Activated T-cell treated with anti-CD3 and anti-CD28 coated beads, Interleukin-2, amount 50 U/mL, for 4 hours (primary cell): Measurements from ENCODE around the gene OR56A4. TPM values are rescaled to one million over a fixed set of nuclear protein-coding genes. Genes with fewer than 3 reads are reported as not detected.
"Not testable (repeated sequence)": the region's sequence is repeated elsewhere in the genome, so short reads cannot be mapped to it uniquely, and the experiment has no call there.

Source experiments
- ATAC-seq, 2 donors: fragments of 200-7000 bp; cut with Tn5 transposase; one replicate each; pipeline ENCODE4 v1.10.0; 2021
- DNase-seq: peaks from one replicate; pipeline ENCODE4 v3.0.0-alpha.2; 2020
- H3K27me3 Mint-ChIP-seq: one replicate; pipeline ENCODE4 v1.8.0; 2021; ENCODE audit warnings: low read depth, mixed read lengths
- H3K36me3 Mint-ChIP-seq: one replicate; pipeline ENCODE4 v1.8.0; 2022; ENCODE audit warnings: mixed read lengths; ENCODE audit not compliant: insufficient read depth
- H3K4me1 Mint-ChIP-seq: one replicate; pipeline ENCODE4 v1.8.0; 2021; ENCODE audit warnings: low read depth, mixed read lengths
- H3K4me3 Mint-ChIP-seq: one replicate; pipeline ENCODE4 v1.8.0; 2021; ENCODE audit warnings: mild to moderate bottlenecking, moderate library complexity, mixed read lengths
- H3K9me3 Mint-ChIP-seq: one replicate; pipeline ENCODE4 v1.8.0; 2021; ENCODE audit warnings: mixed read lengths
- total RNA-seq, 3 donors: library from RNA; stranded (reverse); gene quantifications; one replicate each; pipeline ENCODE4 v1.2.1, GENCODE V29; 2021

The OR56A4 gene
- total RNA-seq, 3 donors from 2014 or later: not detected

GRCh38 chr11:5992150-5992549 is 14.6 kb downstream of the OR56A4 start:
- Mint-ChIP-seq H3K4me3 (no peak overlapping the region), H3K27me3 (peaks cover 10% of the 10 kb centered on the region), H3K36me3 (no peaks in the 10 kb centered on the region), H3K4me1 (no peaks in the 10 kb centered on the region), H3K9me3 (no peaks in the 10 kb centered on the region)
- DNase-seq (no peak), ATAC-seq (no peak)

- Mint-ChIP-seq H3K4me1 (no peaks in the 10 kb centered on the region), H3K36me3 (no peaks in the 10 kb centered on the region), H3K9me3 (no peaks in the 10 kb centered on the region), H3K27me3 (peaks cover 12% of the 10 kb centered on the region), H3K4me3 (no peak overlapping the region)
- ATAC-seq (no peak), DNase-seq (no peak)
These were observed 17.5 kb downstream of the OR56A4 start for GRCh38 chr11:5989203-5989602.

GRCh38 chr11:5986885-5987284 is 19.9 kb downstream of the OR56A4 start, which contains the start of gene OR52L1:
OR52L1 (minus strand) TSS chr11:5986985; CDS start chr11:5986930, 55 bp downstream.
- H3K36me3 Mint-ChIP-seq: no peaks in the 10 kb centered on the region
- no peaks in the 10 kb centered on the region for H3K9me3 Mint-ChIP-seq
- DNase-seq: no peak
- H3K4me3 Mint-ChIP-seq: no peak within 1 kb of the TSS
- no peak for ATAC-seq
- H3K4me1 Mint-ChIP-seq: no peaks in the 10 kb centered on the region
- H3K27me3 Mint-ChIP-seq: peaks cover 18% of the 10 kb centered on the region

- no peak overlapping the region for H3K4me3 Mint-ChIP-seq
- H3K27me3 Mint-ChIP-seq: peaks cover 13% of the 10 kb centered on the region
- H3K9me3 Mint-ChIP-seq: peaks cover 15% of the 10 kb centered on the region
- no peak for DNase-seq
- ATAC-seq: no peak
- no peaks in the 10 kb centered on the region for H3K36me3 Mint-ChIP-seq
- no peaks in the 10 kb centered on the region for H3K4me1 Mint-ChIP-seq
These were observed 23.3 kb downstream of the OR56A4 start for GRCh38 chr11:5983443-5983842.

GRCh38 chr11:5973530-5973929 is 33.2 kb downstream of the OR56A4 start:
- H3K36me3 Mint-ChIP-seq: no peaks in the 10 kb centered on the region
- ATAC-seq: no peak
- peaks cover 2% of the 10 kb centered on the region for H3K4me1 Mint-ChIP-seq
- H3K4me3 Mint-ChIP-seq: no peak overlapping the region
- no peak for DNase-seq
- H3K9me3 Mint-ChIP-seq: peaks cover 3% of the 10 kb centered on the region
- H3K27me3 Mint-ChIP-seq: peaks cover 2% of the 10 kb centered on the region

GRCh38 chr11:5968394-5968793 is 38.4 kb downstream of the OR56A4 start, which contains the start of gene OR56A5:
OR56A5 (minus strand) TSS chr11:5968494; CDS start chr11:5968494, 0 bp downstream.
- DNase-seq (no peak), ATAC-seq (no peak)
- H3K4me3 Mint-ChIP-seq: no peak within 1 kb of the TSS
- peaks cover 2% of the 10 kb centered on the region for H3K36me3 Mint-ChIP-seq
- peaks cover under 1% of the 10 kb centered on the region for H3K4me1 Mint-ChIP-seq
- peaks cover 12% of the 10 kb centered on the region for H3K27me3 Mint-ChIP-seq
- H3K9me3 Mint-ChIP-seq: peaks cover 8% of the 10 kb centered on the region

GRCh38 chr11:5967708-5968107 is 39.0 kb downstream of the OR56A4 start:
- no peak overlapping the region for H3K4me3 Mint-ChIP-seq
- H3K4me1 Mint-ChIP-seq: no peaks in the 10 kb centered on the region
- H3K27me3 Mint-ChIP-seq: peaks cover 12% of the 10 kb centered on the region
- peaks cover 12% of the 10 kb centered on the region for H3K9me3 Mint-ChIP-seq
- ATAC-seq (no peak), DNase-seq (no peak)
- peaks cover 2% of the 10 kb centered on the region for H3K36me3 Mint-ChIP-seq

- no peaks in the 10 kb centered on the region for H3K4me1 Mint-ChIP-seq
- DNase-seq (no peak), ATAC-seq (no peak)
- H3K36me3 Mint-ChIP-seq: peaks cover 2% of the 10 kb centered on the region
- peaks cover 16% of the 10 kb centered on the region for H3K9me3 Mint-ChIP-seq
- H3K4me3 Mint-ChIP-seq: no peak overlapping the region
- H3K27me3 Mint-ChIP-seq: peaks cover 12% of the 10 kb centered on the region
These were observed 39.8 kb downstream of the OR56A4 start for GRCh38 chr11:5966958-5967357.

GRCh38 chr11:5960704-5961320 is 45.9 kb downstream of the OR56A4 start:
- H3K36me3 Mint-ChIP-seq, DNase-seq, H3K4me1 Mint-ChIP-seq, H3K27me3 Mint-ChIP-seq, ATAC-seq, H3K4me3 Mint-ChIP-seq: not testable (repeated sequence)
- H3K9me3 Mint-ChIP-seq: peaks cover 17% of the 10 kb centered on the region

- ATAC-seq: no peak
- Mint-ChIP-seq H3K4me3 (no peak overlapping the region), H3K36me3 (no peaks in the 10 kb centered on the region), H3K4me1 (no peaks in the 10 kb centered on the region), H3K9me3 (no peaks in the 10 kb centered on the region), H3K27me3 (peaks cover 13% of the 10 kb centered on the region)
- no peak for DNase-seq
These were observed 51.2 kb downstream of the OR56A4 start for GRCh38 chr11:5955586-5955985.

Other genes starting within 250 kb of the OR56A4 start
- not detected for gene OR52N5, start 223.6 kb downstream of the OR56A4 start, total RNA-seq
- not detected for gene OR52N1, start 215.7 kb downstream of the OR56A4 start, total RNA-seq
- not detected for gene OR52N2, start 198.0 kb downstream of the OR56A4 start, total RNA-seq
- not detected for gene OR52E6, start 165.0 kb downstream of the OR56A4 start, total RNA-seq
- gene OR52E8, start 149.3 kb downstream of the OR56A4 start, total RNA-seq: not detected
- not detected for gene OR52E4, start 126.3 kb downstream of the OR56A4 start, total RNA-seq
- gene OR52E5, start 113.7 kb downstream of the OR56A4 start, total RNA-seq: not detected
- not detected for gene OR56A3, start 64.7 kb downstream of the OR56A4 start, total RNA-seq
- gene OR56A5, start 38.5 kb downstream of the OR56A4 start, total RNA-seq: not detected
- gene OR52L1, start 20.0 kb downstream of the OR56A4 start, total RNA-seq: not detected
- not detected for gene OR56A1, start 23.8 kb upstream of the OR56A4 start, total RNA-seq
- not detected for gene OR56B4, start 100.7 kb upstream of the OR56A4 start, total RNA-seq
- gene OR52B2, start 163.4 kb upstream of the OR56A4 start, total RNA-seq: not detected
- gene OR52W1, start 192.3 kb upstream of the OR56A4 start, total RNA-seq: not detected
- not detected for gene C11orf42, start 198.6 kb upstream of the OR56A4 start, total RNA-seq
- gene FHIP1B, start 227.7 kb upstream of the OR56A4 start, total RNA-seq: 10 to 100 TPM; 21.5 to 27.1 (median 22.9) TPM
- gene CNGA4, start 232.1 kb upstream of the OR56A4 start, total RNA-seq: not detected